ENCODE data around the gene PHLDA1.
"Not testable (repeated sequence)": the region's sequence is repeated elsewhere in the genome, so short reads cannot be mapped to it uniquely, and the experiment has no call there.

The PHLDA1 gene

DNA sequence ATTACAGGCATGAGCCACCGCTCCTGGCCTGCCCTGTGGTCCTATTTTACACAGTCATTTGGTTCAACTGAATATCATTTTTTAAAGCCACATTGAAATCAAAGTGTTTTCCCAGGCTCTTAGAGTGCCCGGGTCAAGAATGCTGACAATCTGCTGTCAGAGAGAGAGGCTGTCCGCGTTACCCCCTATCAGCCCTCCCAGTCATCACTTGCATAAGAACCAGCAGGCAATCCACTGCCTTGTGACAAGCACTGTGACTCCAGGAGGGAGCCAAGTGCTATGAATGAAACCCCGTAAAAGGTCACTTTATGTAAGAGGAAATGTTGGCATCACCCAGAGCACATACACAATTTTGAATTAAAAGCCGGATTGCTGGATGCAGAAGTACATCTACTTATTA lies 13.5 kb downstream of the PHLDA1 start:
- no peak for DNase-seq

DNA sequence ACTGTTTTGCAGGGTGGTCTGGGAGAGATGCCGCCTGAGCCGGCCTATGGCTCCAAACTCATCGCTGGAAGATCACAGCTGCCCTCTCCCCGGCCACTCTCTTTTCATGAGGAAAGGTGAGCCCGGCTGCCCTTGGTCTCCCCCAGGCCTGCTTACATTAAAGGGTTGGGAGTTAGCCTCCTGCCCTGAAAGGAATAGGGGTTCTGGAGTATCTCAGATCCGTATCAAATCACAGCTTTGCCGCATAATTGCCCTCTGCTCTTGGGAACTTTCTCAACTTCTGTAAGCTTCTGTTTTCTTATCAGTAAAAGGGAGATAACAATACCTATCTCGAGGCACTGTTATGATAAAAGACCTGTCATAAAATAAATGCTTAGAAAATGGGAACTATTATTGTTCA lies 17.6 kb downstream of the PHLDA1 start:
- DNase-seq, result no peak

DNA sequence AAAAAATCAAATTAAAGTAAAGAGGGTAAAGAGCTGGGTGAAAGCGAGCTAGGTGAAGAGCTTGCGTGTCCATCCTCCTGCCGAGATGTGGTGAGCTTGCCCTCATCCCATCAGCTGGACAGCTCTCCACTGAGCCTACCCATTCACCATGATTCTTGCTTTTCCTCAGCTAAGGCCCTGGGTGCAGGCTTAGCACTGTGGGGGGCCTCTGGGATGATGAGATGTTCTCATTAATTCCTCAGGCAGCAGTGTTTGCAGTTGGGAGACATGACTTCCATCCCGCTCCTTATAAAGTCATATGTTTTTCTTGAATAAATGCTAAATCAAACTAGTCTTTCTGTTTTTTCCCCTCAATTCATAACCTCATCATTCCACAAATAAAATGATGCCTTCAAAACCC lies 18.0 kb downstream of the PHLDA1 start:
- no peak for DNase-seq

DNA sequence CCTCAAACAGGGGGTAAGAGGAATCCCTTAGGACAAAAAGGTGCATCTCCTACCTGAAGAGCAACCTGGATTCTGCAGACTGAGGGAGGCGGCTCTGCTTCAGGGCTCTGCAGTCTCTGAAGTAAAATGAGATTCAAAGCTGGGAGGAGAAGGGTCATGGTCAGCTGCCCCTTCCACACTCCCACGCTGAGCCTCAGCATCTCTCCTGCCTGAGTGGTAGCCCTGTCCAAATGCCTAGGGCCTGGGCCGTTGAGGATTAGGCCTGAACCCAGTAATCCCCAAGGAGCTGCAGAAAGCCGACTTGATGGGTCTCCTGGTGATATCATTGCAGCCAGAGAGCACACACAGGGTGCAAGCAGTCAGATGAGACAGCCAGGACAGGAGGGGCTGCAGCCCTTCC lies 18.9 kb downstream of the PHLDA1 start:
- no peak for DNase-seq

DNA sequence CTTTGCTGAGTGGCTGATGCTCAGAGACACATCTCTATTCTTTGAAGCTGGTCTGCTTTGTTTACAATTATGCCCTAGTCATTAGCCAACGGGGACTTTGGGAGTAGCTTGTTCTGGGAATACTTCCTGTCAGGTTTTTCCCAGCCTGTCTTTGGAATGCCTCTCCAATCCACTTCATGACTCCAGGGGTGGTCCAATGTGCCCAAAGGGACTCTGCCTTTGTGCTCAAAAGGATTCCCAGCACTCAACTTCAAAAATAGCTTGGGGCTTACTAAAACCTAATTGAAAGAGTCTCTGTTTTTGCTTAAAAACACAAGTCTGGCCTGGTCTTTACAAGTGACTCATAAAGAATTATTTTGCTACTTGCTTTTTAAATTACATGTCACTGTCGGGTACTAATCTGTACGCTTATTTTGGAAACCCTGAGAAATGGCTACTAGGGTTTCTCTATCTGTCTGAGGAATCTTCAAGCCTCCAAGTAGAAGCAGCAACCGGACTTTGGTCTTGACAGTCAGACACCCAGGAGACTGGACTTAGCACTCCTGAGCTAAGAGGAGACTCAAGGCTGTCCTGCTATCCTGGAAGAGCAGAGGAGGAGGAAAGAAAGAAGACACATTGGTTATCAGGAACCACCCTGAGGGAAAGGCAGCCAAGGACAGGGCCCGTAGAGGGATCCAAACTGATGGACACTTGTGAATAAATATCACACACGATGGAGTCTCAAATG lies 20.7 kb downstream of the PHLDA1 start:
- no peak for DNase-seq

DNA sequence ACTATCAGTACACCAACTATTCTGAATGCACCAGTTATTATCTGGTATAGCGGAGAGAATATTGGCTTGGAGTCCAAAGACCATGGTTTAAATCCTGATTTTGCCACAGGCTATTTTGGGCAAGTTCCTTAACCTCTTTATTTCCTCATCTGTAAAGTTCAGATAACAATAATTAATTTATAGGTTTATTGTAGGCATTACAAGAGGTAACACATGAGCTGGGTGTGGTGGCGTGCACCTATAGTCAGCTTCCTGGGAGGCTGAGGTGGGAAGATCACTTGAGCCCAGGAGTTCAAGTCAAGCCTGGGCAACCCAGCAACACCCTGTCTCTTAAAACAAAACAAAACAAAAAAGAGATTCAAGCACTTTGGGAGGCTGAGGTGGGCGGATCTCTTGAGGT lies 23.1 kb downstream of the PHLDA1 start:
- DNase-seq, result no peak

DNA sequence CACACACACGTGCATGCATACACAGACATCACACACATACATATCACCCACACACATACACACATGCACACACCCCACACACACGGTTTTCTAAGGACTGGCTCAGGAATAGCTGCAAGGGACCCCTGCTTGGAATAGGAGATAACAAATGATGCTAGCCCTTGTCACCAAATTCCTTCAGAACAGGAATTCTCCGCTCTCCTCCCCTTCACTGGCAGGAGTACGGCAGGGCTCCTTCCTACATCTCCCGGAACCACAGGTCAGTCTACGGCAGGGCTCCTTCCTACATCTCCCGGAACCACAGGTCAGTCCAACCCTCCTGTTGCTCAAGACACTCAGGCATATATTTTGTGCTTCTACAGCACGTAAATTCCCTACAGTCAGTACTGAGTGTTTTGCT lies 23.9 kb downstream of the PHLDA1 start:
- DNase-seq, result no peak

DNA sequence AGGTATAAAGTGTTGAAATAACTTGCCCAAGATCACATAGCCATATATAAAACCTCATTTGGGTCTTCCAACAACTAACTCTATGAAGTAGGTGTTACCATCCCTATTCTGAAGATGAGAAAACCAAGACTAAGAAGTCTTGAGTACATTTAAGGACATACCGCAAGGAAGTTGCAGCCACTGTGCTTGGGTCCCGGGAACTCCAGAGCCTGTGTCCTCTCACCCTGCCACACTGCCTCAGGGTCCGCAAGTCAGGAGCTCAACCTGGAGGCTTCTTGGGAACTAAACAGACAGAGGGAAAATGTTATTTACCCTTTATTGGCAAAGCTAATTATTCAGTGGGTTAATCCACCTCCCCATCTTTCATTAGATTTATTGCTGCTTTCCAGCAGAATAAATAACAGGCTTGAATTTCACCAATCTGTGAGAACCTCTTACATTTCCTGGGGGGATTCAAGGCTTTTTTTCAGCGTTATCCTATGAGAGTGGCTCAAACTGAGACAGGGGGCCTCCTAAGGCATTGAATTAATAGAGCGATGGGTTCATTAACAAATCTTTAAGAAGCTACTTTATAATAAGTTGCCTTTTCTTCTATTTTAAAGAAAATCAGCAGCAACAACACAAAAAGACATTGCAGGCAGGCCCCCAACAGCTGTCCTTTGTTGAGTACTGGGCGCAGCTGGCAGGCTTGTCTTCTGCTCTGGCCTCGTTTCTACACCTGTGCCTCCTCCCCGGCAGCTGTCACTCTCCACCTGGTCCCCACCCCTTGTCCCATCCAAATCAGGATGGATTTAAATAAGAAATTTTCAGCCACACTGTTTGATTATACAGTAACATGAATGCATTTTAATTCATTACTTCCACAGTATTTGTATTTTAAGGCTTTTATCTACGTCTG lies 25.3 kb downstream of the PHLDA1 start:
- peak; percentile 52 for DNase-seq

DNA sequence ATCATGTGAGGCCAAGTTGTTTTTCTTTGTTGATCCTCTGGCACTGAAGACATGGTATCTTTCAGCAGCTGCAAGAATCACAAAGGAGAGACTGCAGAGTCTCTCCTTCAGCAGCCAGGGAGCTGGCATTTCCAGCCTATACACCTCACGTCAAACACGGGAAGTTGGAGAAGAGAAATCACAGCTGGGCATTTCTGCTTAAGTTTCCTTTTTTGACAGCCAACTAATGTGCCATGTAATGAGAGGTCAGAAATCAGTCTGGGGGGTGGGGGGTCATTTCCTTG lies 28.3 kb downstream of the PHLDA1 start:
- DNase-seq, result no peak

DNA sequence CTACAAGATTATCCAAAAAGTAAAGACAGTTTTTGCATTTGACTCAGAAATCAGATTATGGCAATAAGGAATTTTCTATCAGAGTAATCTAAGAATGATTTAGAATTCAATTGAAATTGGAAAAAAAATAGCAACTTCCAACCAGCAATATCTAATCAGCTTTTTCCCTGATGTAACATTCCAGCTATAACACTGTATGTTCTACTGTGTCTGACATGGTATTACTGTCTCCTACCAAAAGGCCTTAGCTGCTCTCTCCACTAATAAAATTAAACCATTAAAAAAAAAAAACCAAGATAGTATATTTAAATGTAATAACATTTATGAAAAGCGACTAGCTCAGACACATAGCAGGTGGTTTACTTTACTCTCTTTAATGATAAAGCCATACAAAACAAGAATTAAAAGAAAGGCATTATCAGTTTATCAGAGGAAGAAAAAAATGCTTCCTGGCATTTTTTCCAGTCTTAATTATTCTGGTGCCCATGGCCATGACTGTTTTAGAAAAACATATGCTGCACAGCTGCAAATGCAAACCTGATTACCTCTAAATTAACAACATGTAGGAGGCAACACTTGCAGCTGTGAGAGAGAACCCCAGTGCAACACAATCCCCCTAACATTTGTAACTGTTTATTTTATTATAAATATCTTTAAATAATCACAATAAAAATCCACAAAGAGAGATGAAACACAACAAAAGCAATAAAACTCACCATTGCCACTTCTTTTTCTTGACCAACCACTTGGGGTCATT lies 28.8 kb downstream of the PHLDA1 start:
- DNase-seq, result no peak

DNA sequence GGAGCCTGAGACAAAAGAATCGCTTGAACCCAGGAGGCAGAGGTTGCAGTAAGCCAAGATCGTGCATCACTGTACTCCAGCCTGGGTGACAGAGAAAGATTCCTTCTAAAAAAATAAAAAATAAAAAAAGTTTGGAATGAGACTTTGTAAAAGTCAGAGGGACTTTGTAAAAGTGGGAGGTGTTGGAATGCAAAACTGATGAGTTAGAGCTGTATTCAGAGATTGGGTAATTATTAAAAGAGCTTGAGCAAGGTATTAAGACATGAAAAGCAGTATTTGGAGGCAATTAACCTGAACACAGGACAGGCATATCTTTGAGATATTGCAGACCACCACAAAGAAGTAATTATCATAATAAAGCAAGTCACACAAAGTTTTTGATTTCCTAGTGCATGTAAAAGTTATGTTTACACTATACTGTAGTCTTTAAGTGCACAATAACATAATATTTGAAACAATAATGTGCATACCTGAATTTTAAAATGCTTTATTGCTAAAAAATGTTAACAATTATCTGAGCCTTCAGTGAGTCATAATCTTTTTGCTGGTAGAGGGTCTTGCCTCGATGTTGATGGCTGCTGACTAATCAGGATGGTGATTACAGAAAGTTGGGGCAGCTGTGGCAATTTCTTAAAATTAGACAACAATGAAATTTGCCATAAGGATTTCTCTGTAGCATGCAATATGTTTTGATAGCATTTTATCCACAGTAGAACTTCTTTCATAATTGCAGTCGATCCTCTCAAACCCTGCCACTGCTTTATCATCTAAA lies 33.1 kb downstream of the PHLDA1 start:
- DNase-seq, result no peak

DNA sequence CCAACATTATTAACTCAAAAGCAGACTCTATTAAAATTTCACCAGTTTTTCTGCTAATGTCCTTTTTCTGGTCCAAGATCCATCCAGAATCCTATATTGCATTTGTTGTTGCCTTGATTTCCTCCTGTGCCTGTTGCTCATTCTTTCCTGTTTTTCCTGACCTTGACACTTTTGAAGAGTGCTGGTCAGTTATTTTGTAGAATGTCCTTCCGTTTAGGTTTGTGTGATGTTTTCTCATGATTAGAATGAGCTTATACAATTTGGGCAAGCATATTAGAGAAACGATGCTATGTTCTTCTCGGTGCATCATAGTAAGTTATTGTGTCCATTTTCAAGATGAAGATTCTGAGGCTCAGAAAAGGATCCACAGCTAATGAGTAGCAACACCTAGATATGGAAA lies 33.9 kb downstream of the PHLDA1 start:
- no peak for DNase-seq

DNA sequence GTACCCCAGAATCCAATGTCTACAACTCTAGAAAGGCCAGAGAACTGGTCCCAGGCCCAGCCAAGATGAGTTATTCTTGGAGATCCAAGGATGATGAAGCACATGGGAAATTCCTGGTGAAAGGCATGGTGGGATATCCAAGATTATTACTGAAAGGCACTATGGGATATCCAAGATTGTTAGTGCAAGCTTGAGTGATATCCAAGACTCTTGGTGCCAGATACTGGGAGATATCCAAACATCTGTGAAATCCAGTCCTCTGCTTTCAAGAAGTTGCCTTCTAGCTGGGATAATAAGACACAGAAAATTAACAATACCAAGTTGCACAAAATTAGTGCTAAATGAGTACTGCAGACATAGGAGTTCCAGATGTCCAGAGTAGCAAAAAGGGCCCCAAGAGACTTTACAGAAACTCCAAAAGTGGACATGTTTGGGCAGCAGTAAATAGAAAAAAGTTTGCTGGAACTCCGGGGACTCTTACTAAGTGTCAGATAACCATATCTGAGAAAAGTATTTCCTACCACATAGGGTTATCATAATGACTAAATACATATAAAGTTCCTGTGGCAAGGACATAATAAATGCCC lies 34.6 kb downstream of the PHLDA1 start:
- no peak for DNase-seq

DNA sequence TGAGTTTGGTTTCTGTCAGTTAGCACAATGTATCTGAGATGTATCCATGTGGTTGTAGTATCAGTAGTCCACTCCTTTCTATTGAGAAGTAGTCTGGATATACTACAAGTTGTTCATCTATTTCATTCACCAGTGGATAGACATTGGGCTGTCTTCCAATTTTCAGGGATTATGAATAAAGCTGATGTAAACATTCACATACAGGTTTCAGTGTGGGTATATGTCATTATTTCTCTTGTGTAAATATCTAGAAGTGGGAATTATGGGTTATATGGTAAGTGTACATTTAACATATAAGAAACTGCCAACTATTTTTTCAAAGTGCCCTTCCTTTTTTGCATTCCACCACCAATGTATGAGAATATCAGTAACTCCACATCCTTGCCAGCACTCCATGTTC lies 35.9 kb downstream of the PHLDA1 start:
- no peak for DNase-seq

DNA sequence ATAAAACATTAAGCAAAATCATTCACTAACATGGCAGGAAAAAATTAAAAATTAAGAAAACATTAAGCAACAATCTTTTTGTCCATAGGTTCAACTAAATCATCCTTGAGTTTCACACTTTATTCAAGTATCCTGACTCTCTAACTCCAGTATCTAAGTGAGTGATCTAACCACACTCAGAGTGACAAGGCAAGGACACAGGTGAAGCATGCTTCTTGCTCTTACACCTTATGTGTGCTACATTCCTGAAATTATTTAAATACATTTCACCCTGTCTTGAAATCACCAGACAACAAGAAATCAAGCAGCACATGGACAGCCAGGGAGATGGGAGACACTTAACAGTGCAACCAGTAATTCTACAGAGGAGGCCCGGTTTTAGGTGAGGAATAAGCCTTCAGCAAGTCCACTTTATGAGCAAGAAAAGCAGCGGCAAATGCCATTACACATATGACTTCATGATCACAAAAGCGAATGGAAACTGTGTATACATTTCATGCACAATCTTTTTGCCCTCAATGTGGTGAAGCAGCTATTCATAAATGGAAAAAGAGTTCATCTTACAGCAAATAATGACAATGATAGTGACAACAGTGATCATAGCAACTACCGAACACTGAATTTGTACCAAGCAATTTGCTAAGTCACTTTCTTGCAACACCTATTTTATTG lies 37.4 kb downstream of the PHLDA1 start:
- DNase-seq, result no peak

DNA sequence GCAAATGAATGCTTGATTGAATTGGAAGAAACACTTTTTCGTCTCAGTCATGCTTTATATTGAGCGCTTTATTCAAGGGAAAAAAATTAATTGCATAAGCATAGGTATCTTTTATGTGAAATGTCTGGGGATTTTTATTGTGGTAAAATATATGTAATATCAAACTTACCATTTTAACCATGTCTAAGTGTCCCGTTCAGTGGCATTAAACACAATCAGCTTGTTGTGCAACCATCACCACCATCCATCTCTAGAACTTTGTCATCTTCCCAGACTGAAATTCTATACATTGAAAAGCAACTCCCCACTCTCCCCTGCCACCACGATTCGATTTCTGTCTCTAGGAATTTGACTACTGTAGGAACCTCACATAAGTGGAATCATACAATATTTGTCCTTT lies 39.8 kb downstream of the PHLDA1 start:
- DNase-seq, result no peak

DNA sequence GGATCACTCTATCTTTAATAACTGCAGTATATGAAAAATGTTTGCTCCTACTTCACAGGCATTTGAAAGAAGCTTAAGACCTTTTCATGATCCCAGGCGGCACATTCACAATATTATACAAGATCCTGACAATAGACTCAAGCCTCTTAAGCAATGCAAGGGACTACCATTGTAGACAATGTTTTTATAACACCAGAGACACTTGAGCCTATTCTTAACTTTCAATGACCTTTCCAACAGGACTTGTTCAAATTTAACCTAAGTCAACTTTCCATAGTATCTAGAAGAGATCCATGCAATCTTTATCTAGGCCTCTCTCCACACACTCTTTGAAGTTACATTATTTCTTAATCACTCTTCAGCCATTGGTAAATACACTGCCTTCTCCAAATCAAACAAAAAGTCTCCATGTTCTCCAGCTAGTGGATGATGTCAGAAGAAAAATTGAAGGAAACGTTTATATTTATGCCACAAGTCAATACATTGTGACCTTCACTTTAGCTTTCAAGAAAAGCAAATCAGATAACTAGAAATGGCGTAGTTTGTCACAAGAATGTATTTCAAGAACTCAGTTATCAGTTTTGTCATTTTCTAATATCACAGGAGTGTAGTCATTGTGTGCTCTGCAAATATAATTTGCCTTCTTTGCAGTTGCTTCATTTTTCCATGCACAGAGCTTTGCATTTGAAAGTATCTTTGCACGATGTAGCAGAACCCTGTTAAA lies 41.2 kb downstream of the PHLDA1 start:
- DNase-seq, result no peak

DNA sequence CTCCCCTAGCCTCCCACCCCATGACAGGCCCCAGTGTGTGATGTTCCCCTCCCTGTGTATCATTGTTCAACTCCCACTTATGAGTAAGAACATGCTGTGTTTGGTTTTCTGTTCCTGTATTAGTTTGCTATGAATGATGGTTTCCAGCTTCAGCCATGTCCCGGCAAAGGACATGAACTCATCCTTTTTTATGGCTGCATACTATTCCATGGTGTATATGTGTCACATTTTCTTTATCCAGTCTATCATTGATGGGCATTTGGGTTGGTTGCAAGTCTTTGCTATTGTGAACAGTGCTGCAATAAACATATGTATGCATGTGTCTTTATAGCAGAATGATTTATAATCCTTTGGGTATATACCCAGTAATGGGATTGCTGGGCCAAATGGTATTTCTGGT lies 43.9 kb downstream of the PHLDA1 start:
- DNase-seq, result not testable (repeated sequence)

DNA sequence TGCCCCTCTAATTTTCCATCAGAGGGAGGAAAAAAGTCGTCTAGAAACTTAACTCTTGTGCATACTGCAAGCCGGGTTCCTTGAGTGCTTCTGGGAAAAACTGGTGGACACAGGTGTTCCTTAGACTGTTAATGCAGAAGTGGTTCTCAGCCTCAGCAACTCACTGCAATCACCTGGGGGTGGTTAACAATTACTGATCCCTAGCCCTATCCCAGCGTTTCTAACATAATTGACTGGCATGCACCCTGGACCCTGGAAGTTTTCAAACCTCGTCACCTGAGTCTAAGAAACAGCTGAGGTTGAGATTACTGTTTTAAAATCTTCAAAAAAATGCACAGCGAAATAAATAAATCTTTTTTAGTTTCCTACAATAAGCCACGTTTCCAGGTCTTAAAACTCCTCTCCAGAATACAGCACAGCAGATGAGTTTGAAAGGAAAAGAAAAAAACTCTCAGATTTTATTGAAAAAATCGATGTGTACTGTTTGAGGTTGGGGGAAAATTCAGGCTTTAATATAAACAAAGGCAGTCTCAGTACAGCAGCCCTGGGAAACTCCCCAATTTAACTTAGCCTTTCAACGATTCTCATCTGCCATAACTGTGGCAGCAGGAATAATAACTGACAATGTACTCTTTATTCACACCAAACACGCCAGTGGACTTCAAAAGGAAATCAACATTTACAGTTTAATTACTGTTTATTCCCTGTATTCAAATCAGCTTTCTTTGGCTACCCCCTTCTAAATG lies 45.4 kb downstream of the PHLDA1 start:
- peak; percentile 14 for DNase-seq

DNA sequence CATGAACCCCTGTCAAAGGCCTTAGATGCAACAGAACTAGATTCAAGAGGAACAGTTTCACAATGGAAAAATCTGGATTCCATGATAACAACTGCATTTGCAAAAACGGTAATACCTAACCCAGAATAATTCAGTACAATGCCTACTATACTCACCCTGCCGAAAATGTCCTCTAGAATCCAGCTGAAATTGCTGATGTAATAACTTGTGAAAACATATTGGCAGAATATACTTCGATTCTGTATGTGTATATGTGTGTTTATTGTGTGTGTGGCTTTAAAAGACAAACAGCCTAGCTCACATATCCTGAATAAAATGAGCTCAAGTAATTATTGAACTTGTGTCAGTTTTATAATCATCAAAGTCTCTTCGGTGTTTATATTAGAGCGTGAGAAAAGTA lies 46.0 kb downstream of the PHLDA1 start:
- no peak for DNase-seq
